H9 (cell line): ENCODE measurements around the gene FGF21. TPM values are rescaled to one million over a fixed set of nuclear protein-coding genes. Genes with fewer than 3 reads are reported as not detected.

Source experiments
- DNase-seq: peaks from one replicate; pipeline ENCODE4 v3.0.0-alpha.2; 2017
- H2AFZ ChIP-seq: one replicate; pipeline ENCODE4 v1.6.1; 2013; ENCODE audit warnings: mild to moderate bottlenecking, low read length, control low read depth, moderate library complexity
- H2AK5ac ChIP-seq: 2 replicates; pipeline ENCODE4 v1.6.1; 2013; ENCODE audit warnings: low read length, control low read depth, mixed read lengths; ENCODE audit not compliant: insufficient read length
- H2BK120ac ChIP-seq: one replicate; pipeline ENCODE4 v1.6.1; 2013; ENCODE audit warnings: low read depth, mild to moderate bottlenecking, low read length, control low read depth, inconsistent platforms; ENCODE audit not compliant: poor library complexity, severe bottlenecking
- H2BK12ac ChIP-seq: 2 replicates; pipeline ENCODE4 v1.6.1; 2013; ENCODE audit warnings: low read length, control low read depth, mixed read lengths, low read depth; ENCODE audit not compliant: insufficient read length
- H2BK15ac ChIP-seq: 2 replicates; pipeline ENCODE4 v1.6.1; 2013; ENCODE audit warnings: low read depth, low read length, control low read depth
- H2BK20ac ChIP-seq: one replicate; pipeline ENCODE4 v1.6.1; 2013; ENCODE audit warnings: low read depth, mild to moderate bottlenecking, low read length, control low read depth, inconsistent platforms; ENCODE audit not compliant: poor library complexity, severe bottlenecking
- H2BK5ac ChIP-seq: 2 replicates; pipeline ENCODE4 v1.6.1; 2013; ENCODE audit warnings: low read length, control low read depth, mixed read lengths; ENCODE audit not compliant: insufficient read length
- H3K14ac ChIP-seq: 2 replicates; pipeline ENCODE4 v1.6.1; 2013; ENCODE audit warnings: low read length, control low read depth; ENCODE audit not compliant: insufficient read depth
- H3K18ac ChIP-seq: 2 replicates; pipeline ENCODE4 v1.6.1; 2013; ENCODE audit warnings: low read depth, mild to moderate bottlenecking, mixed read lengths, low read length, control low read depth; ENCODE audit not compliant: insufficient read length
- H3K23ac ChIP-seq: 2 replicates; pipeline ENCODE4 v1.6.1; 2013; ENCODE audit warnings: low read length, control low read depth, mixed read lengths, low read depth; ENCODE audit not compliant: insufficient read length
- H3K23me2 ChIP-seq: 2 replicates; pipeline ENCODE4 v1.6.1; 2013; ENCODE audit warnings: low read depth, mild to moderate bottlenecking, mixed read lengths, low read length, control low read depth; ENCODE audit not compliant: insufficient read length, poor library complexity, severe bottlenecking
- H3K27ac ChIP-seq: 2 replicates; pipeline ENCODE4 v1.5.1; 2013; ENCODE audit warnings: low read length, control low read depth, mixed read lengths, low read depth; ENCODE audit not compliant: insufficient read length
- H3K27me3 ChIP-seq: 2 replicates; pipeline ENCODE4 v1.6.1; 2013; ENCODE audit warnings: low read length, control low read depth, inconsistent platforms; ENCODE audit not compliant: insufficient read depth
- H3K4ac ChIP-seq: 2 replicates; pipeline ENCODE4 v1.6.1; 2013; ENCODE audit warnings: low read depth, mild to moderate bottlenecking, control low read depth, inconsistent platforms, low read length, moderate library complexity
- H3K4me1 ChIP-seq: 2 replicates; pipeline ENCODE4 v1.6.1; 2013; ENCODE audit warnings: low read length, control low read depth, inconsistent platforms; ENCODE audit not compliant: insufficient read depth
- H3K4me2 ChIP-seq: 2 replicates; pipeline ENCODE4 v1.6.1; 2013; ENCODE audit warnings: low read length, control low read depth, mixed read lengths; ENCODE audit not compliant: insufficient read length, insufficient read depth
- H3K56ac ChIP-seq: 2 replicates; pipeline ENCODE4 v1.6.1; 2013; ENCODE audit warnings: low read depth, mild to moderate bottlenecking, mixed read lengths, low read length, control low read depth; ENCODE audit not compliant: insufficient read length
- H3K79me1 ChIP-seq: 2 replicates; pipeline ENCODE4 v1.6.1; 2013; ENCODE audit warnings: low read depth, mild to moderate bottlenecking, moderate library complexity, low read length, control low read depth, inconsistent platforms; ENCODE audit not compliant: insufficient read depth, poor library complexity, severe bottlenecking
- H3K79me2 ChIP-seq: 2 replicates; pipeline ENCODE4 v1.6.1; 2013; ENCODE audit warnings: low read length, control low read depth, inconsistent platforms; ENCODE audit not compliant: insufficient read depth
- H3K9ac ChIP-seq: 2 replicates; pipeline ENCODE4 v1.6.1; 2013; ENCODE audit warnings: low read length, control low read depth, mixed read lengths; ENCODE audit not compliant: insufficient read length; ENCODE audit errors: extremely low read depth
- H3K9me3 ChIP-seq: one replicate; pipeline ENCODE4 v1.6.1; 2013; ENCODE audit warnings: low read depth, low read length, inconsistent platforms; ENCODE audit not compliant: control insufficient read depth
- H3T11ph ChIP-seq: one replicate; pipeline ENCODE4 v1.6.1; 2013; ENCODE audit warnings: mild to moderate bottlenecking, low read length, control low read depth, inconsistent platforms
- H4K20me1 ChIP-seq: one replicate; pipeline ENCODE4 v1.6.1; 2013; ENCODE audit not compliant: control insufficient read depth, insufficient read length, insufficient read depth
- H4K5ac ChIP-seq: 2 replicates; pipeline ENCODE4 v1.6.1; 2013; ENCODE audit warnings: low read depth, mild to moderate bottlenecking, mixed read lengths, low read length, control low read depth; ENCODE audit not compliant: insufficient read length
- H4K8ac ChIP-seq: replicated peaks from 2 replicates; pipeline ENCODE4 v1.6.1; 2013; ENCODE audit warnings: low read length, control low read depth, mixed read lengths, low read depth; ENCODE audit not compliant: insufficient read length
- H4K91ac ChIP-seq: 2 replicates; pipeline ENCODE4 v1.6.1; 2013; ENCODE audit warnings: low read depth, mild to moderate bottlenecking, moderate library complexity, mixed read lengths, low read length, control low read depth; ENCODE audit not compliant: insufficient read length
- H3K27ac Mint-ChIP-seq, 3 experiments: 2 replicates in 2 of 3; 3 replicates in 1 of 3; pipeline ENCODE4 v1.8.0; 2020 to 2021; ENCODE audit warnings: mixed read lengths in 3 of 3, mild to moderate bottlenecking in 1 of 3, moderate library complexity in 1 of 3
- H3K27me3 Mint-ChIP-seq: 2 replicates; pipeline ENCODE4 v1.8.0; 2021; ENCODE audit warnings: low read depth, mild to moderate bottlenecking, moderate library complexity, mixed read lengths
- H3K36me3 Mint-ChIP-seq, 3 experiments: 2 replicates in 2 of 3; 3 replicates in 1 of 3; pipeline ENCODE4 v1.8.0; 2020 to 2021; ENCODE audit warnings: low read depth in 3 of 3, mixed read lengths in 3 of 3; ENCODE audit not compliant: insufficient read depth in 1 of 3
- H3K4me1 Mint-ChIP-seq, 2 experiments: 2 replicates each; pipeline ENCODE4 v1.8.0; 2020; ENCODE audit warnings: mixed read lengths in 2 of 2
- H3K4me3 Mint-ChIP-seq, 2 experiments: 2 replicates in 1 of 2; 3 replicates in 1 of 2; pipeline ENCODE4 v1.8.0; 2020 to 2021; ENCODE audit warnings: mild to moderate bottlenecking in 2 of 2, mixed read lengths in 2 of 2, moderate library complexity in 1 of 2
- H3K9me3 Mint-ChIP-seq, 2 experiments: 2 replicates in 1 of 2; 3 replicates in 1 of 2; pipeline ENCODE4 v1.8.0; 2020; ENCODE audit warnings: mild to moderate bottlenecking in 2 of 2, mixed read lengths in 2 of 2, moderate library complexity in 1 of 2
- CTCF ChIP-seq: fragments of 200-600 bp; sonication (generic); conservative IDR thresholded peaks from 3 replicates; pipeline ENCODE4 v1.8.0; 2021; ENCODE audit warnings: antibody characterized with exemption, mild to moderate bottlenecking
- WGBS: extraction: QIAGEN DNeasy Blood & Tissue Kit; methylation state at CpG from one replicate; pipeline ENCODE4 v1.1.7; 2013; ENCODE audit warnings: missing lambda C conversion rate, low lambda C conversion rate, mixed read lengths; ENCODE audit not compliant: insufficient read length; ENCODE audit errors: extremely low coverage; 5-methylcytosine and 5-hydroxymethylcytosine counted together
- total RNA-seq: library from RNA; stranded (reverse); gene quantifications from 2 replicates; pipeline ENCODE4 v1.2.1, GENCODE V29; 2021

FGF21 gene
- total RNA-seq, 1 experiment from 2014 or later, result 0.90 TPM

GRCh38 chr19:48731452-48731851 lies 23.9 kb upstream of the FGF21 start:
- Histone ChIP-seq H4K20me1 (no peaks in the 10 kb centered on the region), H3K9me3 (no peaks in the 10 kb centered on the region), H3K79me1 (no peaks in the 10 kb centered on the region), H3K4me2 (no peak overlapping the region), H3K27ac (no peak overlapping the region), H3K27me3 (no peaks in the 10 kb centered on the region), H2BK15ac (no peak overlapping the region), H2AFZ (no peak overlapping the region), H3K9ac (no peak overlapping the region), H3K14ac (no peak overlapping the region), H4K5ac (no peak overlapping the region), H3K23me2 (peaks cover 4% of the 10 kb centered on the region), H3K23ac (no peak overlapping the region), H2AK5ac (no peak overlapping the region), H3K18ac (no peak overlapping the region), H4K91ac (no peak overlapping the region), H3K79me2 (no peaks in the 10 kb centered on the region), H3K4ac (no peak overlapping the region), H3K4me1 (no peaks in the 10 kb centered on the region), H2BK12ac (no peak overlapping the region), H4K8ac (no peak overlapping the region), H2BK120ac (no peak overlapping the region), H3T11ph (no peak overlapping the region), H3K56ac (no peak overlapping the region), H2BK5ac (no peak overlapping the region), H2BK20ac (no peak overlapping the region)
- DNase-seq, result no peak
- WGBS, result no CpG with 5 or more reads among the region's 4 CpGs
- H3K27ac Mint-ChIP-seq, result no peak overlapping the region
- no peak overlapping the region for H3K4me3 Mint-ChIP-seq
- peaks cover 3 to 9% of the 10 kb centered on the region in 2 experiments; a peak in 3 of 4 replicates for H3K4me1 Mint-ChIP-seq
- peaks cover 4% of the 10 kb centered on the region for H3K27me3 Mint-ChIP-seq
- no peaks in the 10 kb centered on the region for H3K9me3 Mint-ChIP-seq
- TF ChIP-seq CTCF, result no peak
- H3K36me3 Mint-ChIP-seq, result peaks cover 2 to 7% (median 4%) of the 10 kb centered on the region in 3 experiments; a peak in 4 of 7 replicates
